Neuronal stem cell (in vitro differentiated cells): Measurements from ENCODE around the gene CSNK1G2. TPM values are rescaled to one million over a fixed set of nuclear protein-coding genes. Genes with fewer than 3 reads are reported as not detected.
A peak's percentile ranks its signal among the peaks of the same experiment; 100 is the strongest.

Experiments used
- DNase-seq: peaks from one replicate; pipeline ENCODE4 v3.0.0-alpha.2; 2013; ENCODE audit warnings: low spot score
- H2AFZ ChIP-seq: one replicate; pipeline ENCODE4 v1.6.1; 2013; ENCODE audit warnings: mild to moderate bottlenecking, low read length, inconsistent platforms
- H2AK5ac ChIP-seq: 2 replicates; pipeline ENCODE4 v1.6.1; 2013; ENCODE audit warnings: low read depth, mild to moderate bottlenecking, inconsistent platforms, low read length, moderate library complexity, mixed read lengths
- H2BK120ac ChIP-seq: 2 replicates; pipeline ENCODE4 v1.6.1; 2013; ENCODE audit warnings: low read depth, mild to moderate bottlenecking, inconsistent platforms, low read length, moderate library complexity, mixed read lengths
- H2BK12ac ChIP-seq: one replicate; pipeline ENCODE4 v1.6.1; 2013; ENCODE audit warnings: low read length, inconsistent platforms
- H2BK15ac ChIP-seq: 2 replicates; pipeline ENCODE4 v1.6.1; 2013; ENCODE audit warnings: mild to moderate bottlenecking, low read length, inconsistent platforms, mixed read lengths
- H2BK5ac ChIP-seq: one replicate; pipeline ENCODE4 v1.6.1; 2013; ENCODE audit warnings: inconsistent platforms, mild to moderate bottlenecking, low read length, moderate library complexity
- H3K14ac ChIP-seq: one replicate; pipeline ENCODE4 v1.6.1; 2013; ENCODE audit warnings: low read length, inconsistent platforms
- H3K18ac ChIP-seq: 2 replicates; pipeline ENCODE4 v1.6.1; 2013; ENCODE audit warnings: low read length, inconsistent platforms
- H3K23ac ChIP-seq: 2 replicates; pipeline ENCODE4 v1.6.1; 2013; ENCODE audit warnings: low read depth, mild to moderate bottlenecking, mixed read lengths, low read length, inconsistent platforms; ENCODE audit not compliant: poor library complexity
- H3K27ac ChIP-seq: replicated peaks from 3 replicates; pipeline ENCODE4 v1.5.1; 2013; ENCODE audit warnings: low read length, inconsistent platforms
- H3K27me3 ChIP-seq, 3 experiments: 2 replicates each; pipeline ENCODE4 v1.6.1; 2013; ENCODE audit warnings: low read length in 3 of 3, mild to moderate bottlenecking in 2 of 3, inconsistent platforms in 1 of 3, low read depth in 1 of 3, mixed read lengths in 1 of 3, moderate library complexity in 1 of 3; ENCODE audit not compliant: control insufficient read depth in 3 of 3, insufficient read depth in 3 of 3
- H3K36me3 ChIP-seq, 2 donors: replicated peaks in 1 of 2; 2 replicates each; pipeline ENCODE4 v1.6.1; 2013; ENCODE audit warnings: low read length in 2 of 2; ENCODE audit not compliant: control insufficient read depth in 2 of 2, insufficient read depth in 2 of 2
- H3K4ac ChIP-seq: 2 replicates; pipeline ENCODE4 v1.6.1; 2013; ENCODE audit warnings: inconsistent platforms, mild to moderate bottlenecking, low read length, moderate library complexity
- H3K4me1 ChIP-seq, 2 donors: 1 replicate in 1 of 2; 2 replicates in 1 of 2; pipeline ENCODE4 v1.6.1; 2013; ENCODE audit warnings: low read length in 2 of 2, low read depth in 1 of 2; ENCODE audit not compliant: control insufficient read depth in 2 of 2, insufficient read depth in 1 of 2
- H3K4me2 ChIP-seq: one replicate; pipeline ENCODE4 v1.6.1; 2013; ENCODE audit warnings: mild to moderate bottlenecking, low read length, inconsistent platforms; ENCODE audit not compliant: insufficient read depth, poor library complexity, severe bottlenecking
- H3K4me3 ChIP-seq, 2 donors: 2 replicates each; pipeline ENCODE4 v1.5.1; 2013; ENCODE audit warnings: low read length in 2 of 2, mild to moderate bottlenecking in 2 of 2, inconsistent platforms in 1 of 2, moderate library complexity in 1 of 2
- H3K79me1 ChIP-seq: one replicate; pipeline ENCODE4 v1.6.1; 2013; ENCODE audit warnings: low read depth, mild to moderate bottlenecking, inconsistent platforms, low read length, moderate library complexity
- H3K9ac ChIP-seq: one replicate; pipeline ENCODE4 v1.6.1; 2013; ENCODE audit warnings: mild to moderate bottlenecking, low read depth, low read length, inconsistent platforms; ENCODE audit not compliant: poor library complexity
- H3K9me3 ChIP-seq, 2 donors: replicated peaks in 1 of 2; 2 replicates each; pipeline versions ENCODE3 to v1.6.1; 2013; ENCODE audit warnings: low read length in 2 of 2, mild to moderate bottlenecking in 2 of 2, inconsistent platforms in 1 of 2, low read depth in 1 of 2, mixed read lengths in 1 of 2, moderate library complexity in 1 of 2; ENCODE audit not compliant: control insufficient read depth in 2 of 2, insufficient read depth in 1 of 2
- H4K8ac ChIP-seq: one replicate; pipeline ENCODE4 v1.6.1; 2013; ENCODE audit warnings: low read depth, mild to moderate bottlenecking, inconsistent platforms, low read length, moderate library complexity
- H4K91ac ChIP-seq: one replicate; pipeline ENCODE4 v1.6.1; 2013; ENCODE audit warnings: low read length, low read depth, mild to moderate bottlenecking, inconsistent platforms; ENCODE audit not compliant: poor library complexity
- WGBS, 2 donors: extraction: QIAGEN DNeasy Blood & Tissue Kit; methylation state at CpG; one replicate each; pipeline ENCODE4 v1.1.7; 2013; ENCODE audit warnings: missing lambda C conversion rate in 2 of 2, mixed read lengths in 1 of 2; ENCODE audit not compliant: insufficient read length in 2 of 2, insufficient replicate concordance in 1 of 2; ENCODE audit errors: extremely low coverage in 2 of 2; 5-methylcytosine and 5-hydroxymethylcytosine counted together
- polyA plus RNA-seq, 2 experiments: library from polyadenylated mRNA; stranded (reverse); fragments of 200-250 nt; gene quantifications; one replicate each; pipeline ENCODE4 v1.2.3, GENCODE V29; 2013

The CSNK1G2 gene
- polyA plus RNA-seq (2013, experiment 1 of 2) = 162 TPM
- 157 TPM for polyA plus RNA-seq (2013, experiment 2 of 2)

DNA sequence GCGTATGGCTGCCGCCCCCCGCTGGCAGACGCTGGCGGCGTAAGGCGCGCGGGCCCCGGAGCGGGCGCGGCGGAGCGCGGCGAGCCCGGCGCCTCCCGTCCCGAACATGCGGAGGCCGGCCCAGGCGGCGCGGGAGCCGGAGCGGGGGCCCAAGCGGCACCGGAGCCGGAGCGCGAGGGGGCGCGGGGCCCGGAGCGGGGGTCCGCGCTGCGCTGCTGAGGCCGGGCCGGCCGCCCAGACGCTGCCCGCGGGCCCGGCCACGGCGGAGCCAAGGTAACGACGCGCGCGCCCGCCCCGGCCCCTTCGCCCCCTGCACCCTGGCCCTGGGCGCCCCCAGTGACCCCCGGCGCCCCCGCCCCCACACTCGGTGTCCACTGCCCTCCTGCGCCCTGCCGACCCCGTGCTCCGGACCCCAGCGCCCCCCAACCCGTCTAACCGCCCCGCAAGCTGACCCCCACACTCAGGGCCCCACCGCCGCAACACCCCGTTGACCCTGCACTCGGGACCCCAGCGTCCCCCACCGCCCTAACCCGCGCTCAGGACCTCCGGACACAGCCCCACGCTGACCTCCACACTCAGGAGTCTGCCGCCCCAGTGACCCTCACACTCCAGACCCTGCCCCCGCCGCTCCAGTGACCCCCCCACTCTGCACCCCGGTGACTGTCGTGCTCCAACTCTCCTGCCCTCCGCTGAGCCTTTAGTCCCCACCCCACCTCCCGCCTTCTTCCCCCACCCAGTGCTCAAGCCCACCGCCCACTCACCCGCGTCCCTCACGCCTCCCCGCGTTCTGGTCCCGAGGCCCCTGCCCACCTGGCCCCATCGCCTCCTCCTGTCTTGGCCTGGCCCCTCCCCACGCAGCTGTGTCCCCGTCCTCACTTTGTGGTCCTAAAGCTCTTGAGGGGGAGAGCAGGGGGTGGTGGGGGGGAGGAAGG is at the start of gene CSNK1G2:
Gene CSNK1G2, plus strand, starts transcription at position 27 of the 932 bp plus-strand sequence. CDS start 28,601 bp downstream, outside the sequence.
- peak within 1 kb of the TSS; percentile 97 for H3K4me2 ChIP-seq
- H3K27me3 ChIP-seq = no peaks in the 10 kb centered on the region
- H3K4me3 ChIP-seq = peak within 1 kb of the TSS; percentile 86 to 96
- peak within 1 kb of the TSS; percentile 98 for H3K18ac ChIP-seq
- no peak within 1 kb of the TSS for H4K91ac ChIP-seq
- H2AFZ ChIP-seq = peak within 1 kb of the TSS; percentile 96
- peak within 1 kb of the TSS; percentile 94 for H2BK5ac ChIP-seq
- peak within 1 kb of the TSS; percentile 87 for H3K27ac ChIP-seq
- peak within 1 kb of the TSS; percentile 97 for H2AK5ac ChIP-seq
- peak within 1 kb of the TSS; percentile 94 for H3K14ac ChIP-seq
- peaks cover 0 to 3% of the 10 kb centered on the region in 2 donors for H3K36me3 ChIP-seq
- WGBS, 2 donors = no CpG with 5 or more reads among the region's 97 CpGs
- H3K9ac ChIP-seq = peak within 1 kb of the TSS; percentile 100
- H3K4me1 ChIP-seq = peaks cover 14 to 21% of the 10 kb centered on the region in 2 donors
- H4K8ac ChIP-seq = no peak within 1 kb of the TSS
- H2BK12ac ChIP-seq = no peak within 1 kb of the TSS
- no peak within 1 kb of the TSS for H3K4ac ChIP-seq
- no peaks in the 10 kb centered on the region for H3K9me3 ChIP-seq
- DNase-seq = no peak
- H3K23ac ChIP-seq = peak within 1 kb of the TSS; percentile 98
- peaks cover 23% of the 10 kb centered on the region for H3K79me1 ChIP-seq
- peak within 1 kb of the TSS; percentile 45 for H2BK15ac ChIP-seq
- no peak within 1 kb of the TSS for H2BK120ac ChIP-seq

DNA sequence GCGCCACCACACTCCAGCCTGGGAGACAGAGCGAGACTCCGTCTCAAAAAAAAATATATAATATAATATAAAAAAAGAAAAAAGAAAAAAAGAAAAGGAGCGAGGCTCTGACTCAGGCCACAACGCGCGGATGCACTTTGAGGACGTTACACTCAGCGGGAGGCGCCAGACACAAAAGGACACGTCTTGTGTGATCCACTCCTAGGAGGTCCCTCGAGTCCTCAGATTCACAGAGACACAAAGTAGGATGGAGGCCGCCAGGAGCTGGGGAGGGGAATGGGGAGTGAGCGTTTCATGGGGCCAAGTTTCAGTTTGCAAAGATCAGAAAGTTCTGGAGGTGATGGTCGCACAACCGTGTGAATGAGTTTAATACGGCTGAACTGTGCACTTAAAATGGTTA is 47.2 kb upstream of the CSNK1G2 start:
- no peak overlapping the region for H4K8ac ChIP-seq
- no peak overlapping the region for H2BK120ac ChIP-seq
- H3K27me3 ChIP-seq = peaks cover 0 to 3% (median 0%) of the 10 kb centered on the region in 3 experiments
- H2BK15ac ChIP-seq = no peak overlapping the region
- H3K23ac ChIP-seq = no peak overlapping the region
- no peak overlapping the region for H2AK5ac ChIP-seq
- no peak for DNase-seq
- no peak overlapping the region for H3K9ac ChIP-seq
- H3K4me2 ChIP-seq = no peak overlapping the region
- H3K79me1 ChIP-seq = no peaks in the 10 kb centered on the region
- H3K9me3 ChIP-seq = no peaks in the 10 kb centered on the region
- no peak overlapping the region for H4K91ac ChIP-seq
- no CpG with 5 or more reads among the region's 17 CpGs for WGBS, 2 donors
- H3K4me3 ChIP-seq = no peak overlapping the region
- no peak overlapping the region for H3K18ac ChIP-seq
- H3K36me3 ChIP-seq = no peaks in the 10 kb centered on the region
- H2BK5ac ChIP-seq = no peak overlapping the region
- H3K4ac ChIP-seq = no peak overlapping the region
- H2BK12ac ChIP-seq = no peak overlapping the region
- no peak overlapping the region for H3K14ac ChIP-seq
- H3K27ac ChIP-seq = no peak overlapping the region
- peaks cover 2 to 4% of the 10 kb centered on the region in 2 donors for H3K4me1 ChIP-seq
- H2AFZ ChIP-seq = no peak overlapping the region

DNA sequence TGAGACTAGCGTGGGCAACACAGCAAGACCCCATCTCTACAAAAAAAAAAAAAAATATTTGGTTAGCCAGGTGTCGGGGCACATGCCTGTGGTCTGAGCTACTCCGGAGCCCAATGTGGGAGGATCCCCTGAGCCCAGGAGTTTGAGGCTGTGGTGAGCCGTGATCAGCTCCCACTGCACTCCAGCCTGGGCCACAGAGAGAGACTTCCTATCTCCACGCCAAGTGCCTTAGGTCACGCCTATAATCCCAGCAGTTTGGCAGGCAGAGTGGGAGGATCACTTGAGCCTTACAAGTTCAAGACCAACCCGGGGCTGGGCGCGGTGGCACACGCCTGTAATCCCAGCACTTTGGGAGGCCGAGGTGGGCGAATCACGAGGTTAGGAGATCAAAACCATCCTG is 44.5 kb upstream of the CSNK1G2 start:
- Histone ChIP-seq H3K4ac (no peak overlapping the region), H2BK15ac (no peak overlapping the region), H3K23ac (no peak overlapping the region), H3K79me1 (no peaks in the 10 kb centered on the region), H4K91ac (no peak overlapping the region), H2BK5ac (peak overlapping the region; percentile 60), H4K8ac (no peak overlapping the region), H3K4me3 (no peak overlapping the region), H3K27ac (no peak overlapping the region), H2BK12ac (no peak overlapping the region), H2AK5ac (no peak overlapping the region), H3K4me1 (peaks cover 2 to 4% of the 10 kb centered on the region in 2 donors), H2BK120ac (no peak overlapping the region), H3K4me2 (no peak overlapping the region), H3K36me3 (no peaks in the 10 kb centered on the region), H3K9me3 (no peaks in the 10 kb centered on the region), H3K27me3 (peaks cover 0 to 3% (median 0%) of the 10 kb centered on the region in 3 experiments), H2AFZ (no peak overlapping the region), H3K9ac (no peak overlapping the region), H3K18ac (no peak overlapping the region), H3K14ac (no peak overlapping the region)
- no peak for DNase-seq
- no CpG with 5 or more reads among the region's 13 CpGs for WGBS, 2 donors

DNA sequence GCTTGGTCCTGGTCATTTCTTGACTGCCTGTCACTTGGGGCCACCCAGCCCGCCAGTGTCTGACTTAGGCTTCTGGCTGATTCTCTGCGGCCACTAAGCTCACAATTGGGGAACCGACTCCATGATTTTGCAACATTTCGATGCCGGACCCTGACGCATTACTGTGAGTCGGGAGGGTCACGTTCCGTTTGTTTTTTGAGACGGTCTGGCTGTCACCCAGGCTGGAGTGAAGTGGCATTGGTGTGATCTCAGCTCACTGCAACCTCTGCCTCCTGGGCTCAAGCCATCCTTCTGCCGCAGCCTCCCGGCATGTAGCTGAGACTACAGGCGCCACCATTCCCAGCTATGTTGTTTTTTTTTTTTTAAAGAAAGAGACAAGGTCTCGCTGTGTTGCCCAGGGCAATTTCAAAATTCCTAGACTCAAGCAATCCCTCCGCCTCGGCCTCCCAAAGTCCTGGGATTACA is 39.0 kb upstream of the CSNK1G2 start:
- Histone ChIP-seq H3K9me3 (no peaks in the 10 kb centered on the region), H3K4me3 (no peak overlapping the region), H2BK12ac (no peak overlapping the region), H2BK5ac (no peak overlapping the region), H3K14ac (no peak overlapping the region), H2AK5ac (peak overlapping the region; percentile 56), H3K23ac (no peak overlapping the region), H3K36me3 (peaks cover 0 to 9% of the 10 kb centered on the region in 2 donors), H3K4me1 (peaks cover 11 to 22% of the 10 kb centered on the region in 2 donors), H3K4ac (no peak overlapping the region), H3K27ac (no peak overlapping the region), H3K79me1 (peaks cover 4% of the 10 kb centered on the region), H2BK15ac (no peak overlapping the region), H4K91ac (no peak overlapping the region), H2BK120ac (no peak overlapping the region), H2AFZ (no peak overlapping the region), H3K4me2 (no peak overlapping the region), H3K9ac (peak overlapping the region; percentile 60), H4K8ac (no peak overlapping the region), H3K18ac (no peak overlapping the region), H3K27me3 (no peaks in the 10 kb centered on the region)
- no CpG with 5 or more reads among the region's 16 CpGs for WGBS, 2 donors
- no peak for DNase-seq
